ENCODE data around the gene PCDHA11. TPM values are rescaled to one million over a fixed set of nuclear protein-coding genes. Genes with fewer than 3 reads are reported as not detected.

PCDHA11 gene
- total and polyA plus RNA-seq, 10 of the 15 experiments (the other 5 are each of a cell fraction or from before 2014, with no cell fraction given) = 0.06 TPM; not detected in 9

DNA sequence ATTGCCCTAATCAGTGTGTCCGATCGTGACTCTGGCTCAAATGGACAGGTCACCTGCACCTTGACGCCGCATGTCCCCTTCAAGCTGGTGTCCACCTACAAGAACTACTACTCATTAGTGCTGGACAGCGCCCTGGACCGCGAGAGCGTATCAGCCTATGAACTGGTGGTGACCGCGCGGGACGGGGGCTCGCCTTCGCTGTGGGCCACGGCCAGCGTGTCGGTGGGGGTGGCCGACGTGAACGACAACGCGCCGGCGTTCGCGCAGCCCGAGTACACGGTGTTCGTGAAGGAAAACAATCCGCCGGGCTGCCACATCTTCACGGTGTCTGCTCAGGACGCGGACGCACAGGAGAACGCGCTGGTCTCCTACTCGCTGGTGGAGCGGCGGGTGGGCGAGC is 14.6 kb downstream of the PCDHA11 start (continued):
- TF ChIP-seq, protein P1, sequence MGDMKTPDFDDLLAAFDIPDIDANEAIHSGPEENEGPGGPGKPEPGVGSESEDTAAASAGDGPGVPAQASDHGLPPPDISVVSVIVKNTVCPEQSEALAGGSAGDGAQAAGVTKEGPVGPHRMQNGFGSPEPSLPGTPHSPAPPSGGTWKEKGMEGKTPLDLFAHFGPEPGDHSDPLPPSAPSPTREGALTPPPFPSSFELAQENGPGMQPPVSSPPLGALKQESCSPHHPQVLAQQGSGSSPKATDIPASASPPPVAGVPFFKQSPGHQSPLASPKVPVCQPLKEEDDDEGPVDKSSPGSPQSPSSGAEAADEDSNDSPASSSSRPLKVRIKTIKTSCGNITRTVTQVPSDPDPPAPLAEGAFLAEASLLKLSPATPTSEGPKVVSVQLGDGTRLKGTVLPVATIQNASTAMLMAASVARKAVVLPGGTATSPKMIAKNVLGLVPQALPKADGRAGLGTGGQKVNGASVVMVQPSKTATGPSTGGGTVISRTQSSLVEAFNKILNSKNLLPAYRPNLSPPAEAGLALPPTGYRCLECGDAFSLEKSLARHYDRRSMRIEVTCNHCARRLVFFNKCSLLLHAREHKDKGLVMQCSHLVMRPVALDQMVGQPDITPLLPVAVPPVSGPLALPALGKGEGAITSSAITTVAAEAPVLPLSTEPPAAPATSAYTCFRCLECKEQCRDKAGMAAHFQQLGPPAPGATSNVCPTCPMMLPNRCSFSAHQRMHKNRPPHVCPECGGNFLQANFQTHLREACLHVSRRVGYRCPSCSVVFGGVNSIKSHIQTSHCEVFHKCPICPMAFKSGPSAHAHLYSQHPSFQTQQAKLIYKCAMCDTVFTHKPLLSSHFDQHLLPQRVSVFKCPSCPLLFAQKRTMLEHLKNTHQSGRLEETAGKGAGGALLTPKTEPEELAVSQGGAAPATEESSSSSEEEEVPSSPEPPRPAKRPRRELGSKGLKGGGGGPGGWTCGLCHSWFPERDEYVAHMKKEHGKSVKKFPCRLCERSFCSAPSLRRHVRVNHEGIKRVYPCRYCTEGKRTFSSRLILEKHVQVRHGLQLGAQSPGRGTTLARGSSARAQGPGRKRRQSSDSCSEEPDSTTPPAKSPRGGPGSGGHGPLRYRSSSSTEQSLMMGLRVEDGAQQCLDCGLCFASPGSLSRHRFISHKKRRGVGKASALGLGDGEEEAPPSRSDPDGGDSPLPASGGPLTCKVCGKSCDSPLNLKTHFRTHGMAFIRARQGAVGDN (IDR thresholded peaks at IDR 0.05) = no peak
- no peak for TF ChIP-seq JUNB (IDR thresholded peaks at IDR 0.05)
- TF ChIP-seq, protein P2, sequence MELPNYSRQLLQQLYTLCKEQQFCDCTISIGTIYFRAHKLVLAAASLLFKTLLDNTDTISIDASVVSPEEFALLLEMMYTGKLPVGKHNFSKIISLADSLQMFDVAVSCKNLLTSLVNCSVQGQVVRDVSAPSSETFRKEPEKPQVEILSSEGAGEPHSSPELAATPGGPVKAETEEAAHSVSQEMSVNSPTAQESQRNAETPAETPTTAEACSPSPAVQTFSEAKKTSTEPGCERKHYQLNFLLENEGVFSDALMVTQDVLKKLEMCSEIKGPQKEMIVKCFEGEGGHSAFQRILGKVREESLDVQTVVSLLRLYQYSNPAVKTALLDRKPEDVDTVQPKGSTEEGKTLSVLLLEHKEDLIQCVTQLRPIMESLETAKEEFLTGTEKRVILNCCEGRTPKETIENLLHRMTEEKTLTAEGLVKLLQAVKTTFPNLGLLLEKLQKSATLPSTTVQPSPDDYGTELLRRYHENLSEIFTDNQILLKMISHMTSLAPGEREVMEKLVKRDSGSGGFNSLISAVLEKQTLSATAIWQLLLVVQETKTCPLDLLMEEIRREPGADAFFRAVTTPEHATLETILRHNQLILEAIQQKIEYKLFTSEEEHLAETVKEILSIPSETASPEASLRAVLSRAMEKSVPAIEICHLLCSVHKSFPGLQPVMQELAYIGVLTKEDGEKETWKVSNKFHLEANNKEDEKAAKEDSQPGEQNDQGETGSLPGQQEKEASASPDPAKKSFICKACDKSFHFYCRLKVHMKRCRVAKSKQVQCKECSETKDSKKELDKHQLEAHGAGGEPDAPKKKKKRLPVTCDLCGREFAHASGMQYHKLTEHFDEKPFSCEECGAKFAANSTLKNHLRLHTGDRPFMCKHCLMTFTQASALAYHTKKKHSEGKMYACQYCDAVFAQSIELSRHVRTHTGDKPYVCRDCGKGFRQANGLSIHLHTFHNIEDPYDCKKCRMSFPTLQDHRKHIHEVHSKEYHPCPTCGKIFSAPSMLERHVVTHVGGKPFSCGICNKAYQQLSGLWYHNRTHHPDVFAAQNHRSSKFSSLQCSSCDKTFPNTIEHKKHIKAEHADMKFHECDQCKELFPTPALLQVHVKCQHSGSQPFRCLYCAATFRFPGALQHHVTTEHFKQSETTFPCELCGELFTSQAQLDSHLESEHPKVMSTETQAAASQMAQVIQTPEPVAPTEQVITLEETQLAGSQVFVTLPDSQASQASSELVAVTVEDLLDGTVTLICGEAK (IDR thresholded peaks at IDR 0.05; ENCODE audit: borderline replicate concordance) = no peak
- TF ChIP-seq, protein P3, sequence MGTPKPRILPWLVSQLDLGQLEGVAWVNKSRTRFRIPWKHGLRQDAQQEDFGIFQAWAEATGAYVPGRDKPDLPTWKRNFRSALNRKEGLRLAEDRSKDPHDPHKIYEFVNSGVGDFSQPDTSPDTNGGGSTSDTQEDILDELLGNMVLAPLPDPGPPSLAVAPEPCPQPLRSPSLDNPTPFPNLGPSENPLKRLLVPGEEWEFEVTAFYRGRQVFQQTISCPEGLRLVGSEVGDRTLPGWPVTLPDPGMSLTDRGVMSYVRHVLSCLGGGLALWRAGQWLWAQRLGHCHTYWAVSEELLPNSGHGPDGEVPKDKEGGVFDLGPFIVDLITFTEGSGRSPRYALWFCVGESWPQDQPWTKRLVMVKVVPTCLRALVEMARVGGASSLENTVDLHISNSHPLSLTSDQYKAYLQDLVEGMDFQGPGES (IDR thresholded peaks at IDR 0.05) = no peak
- TF ChIP-seq STAT3 (IDR thresholded peaks at IDR 0.05; ENCODE audit: low read depth, low read length) = no peak
- TF ChIP-seq, protein P4, sequence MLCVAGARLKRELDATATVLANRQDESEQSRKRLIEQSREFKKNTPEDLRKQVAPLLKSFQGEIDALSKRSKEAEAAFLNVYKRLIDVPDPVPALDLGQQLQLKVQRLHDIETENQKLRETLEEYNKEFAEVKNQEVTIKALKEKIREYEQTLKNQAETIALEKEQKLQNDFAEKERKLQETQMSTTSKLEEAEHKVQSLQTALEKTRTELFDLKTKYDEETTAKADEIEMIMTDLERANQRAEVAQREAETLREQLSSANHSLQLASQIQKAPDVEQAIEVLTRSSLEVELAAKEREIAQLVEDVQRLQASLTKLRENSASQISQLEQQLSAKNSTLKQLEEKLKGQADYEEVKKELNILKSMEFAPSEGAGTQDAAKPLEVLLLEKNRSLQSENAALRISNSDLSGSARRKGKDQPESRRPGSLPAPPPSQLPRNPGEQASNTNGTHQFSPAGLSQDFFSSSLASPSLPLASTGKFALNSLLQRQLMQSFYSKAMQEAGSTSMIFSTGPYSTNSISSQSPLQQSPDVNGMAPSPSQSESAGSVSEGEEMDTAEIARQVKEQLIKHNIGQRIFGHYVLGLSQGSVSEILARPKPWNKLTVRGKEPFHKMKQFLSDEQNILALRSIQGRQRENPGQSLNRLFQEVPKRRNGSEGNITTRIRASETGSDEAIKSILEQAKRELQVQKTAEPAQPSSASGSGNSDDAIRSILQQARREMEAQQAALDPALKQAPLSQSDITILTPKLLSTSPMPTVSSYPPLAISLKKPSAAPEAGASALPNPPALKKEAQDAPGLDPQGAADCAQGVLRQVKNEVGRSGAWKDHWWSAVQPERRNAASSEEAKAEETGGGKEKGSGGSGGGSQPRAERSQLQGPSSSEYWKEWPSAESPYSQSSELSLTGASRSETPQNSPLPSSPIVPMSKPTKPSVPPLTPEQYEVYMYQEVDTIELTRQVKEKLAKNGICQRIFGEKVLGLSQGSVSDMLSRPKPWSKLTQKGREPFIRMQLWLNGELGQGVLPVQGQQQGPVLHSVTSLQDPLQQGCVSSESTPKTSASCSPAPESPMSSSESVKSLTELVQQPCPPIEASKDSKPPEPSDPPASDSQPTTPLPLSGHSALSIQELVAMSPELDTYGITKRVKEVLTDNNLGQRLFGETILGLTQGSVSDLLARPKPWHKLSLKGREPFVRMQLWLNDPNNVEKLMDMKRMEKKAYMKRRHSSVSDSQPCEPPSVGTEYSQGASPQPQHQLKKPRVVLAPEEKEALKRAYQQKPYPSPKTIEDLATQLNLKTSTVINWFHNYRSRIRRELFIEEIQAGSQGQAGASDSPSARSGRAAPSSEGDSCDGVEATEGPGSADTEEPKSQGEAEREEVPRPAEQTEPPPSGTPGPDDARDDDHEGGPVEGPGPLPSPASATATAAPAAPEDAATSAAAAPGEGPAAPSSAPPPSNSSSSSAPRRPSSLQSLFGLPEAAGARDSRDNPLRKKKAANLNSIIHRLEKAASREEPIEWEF (IDR thresholded peaks at IDR 0.05; ENCODE audit: insufficient replicate concordance, low read depth, low read length) = no peak
- TF ChIP-seq BCL11A (IDR thresholded peaks at IDR 0.05; ENCODE audit: low read depth, low read length) = no peak
- TF ChIP-seq, protein P5, sequence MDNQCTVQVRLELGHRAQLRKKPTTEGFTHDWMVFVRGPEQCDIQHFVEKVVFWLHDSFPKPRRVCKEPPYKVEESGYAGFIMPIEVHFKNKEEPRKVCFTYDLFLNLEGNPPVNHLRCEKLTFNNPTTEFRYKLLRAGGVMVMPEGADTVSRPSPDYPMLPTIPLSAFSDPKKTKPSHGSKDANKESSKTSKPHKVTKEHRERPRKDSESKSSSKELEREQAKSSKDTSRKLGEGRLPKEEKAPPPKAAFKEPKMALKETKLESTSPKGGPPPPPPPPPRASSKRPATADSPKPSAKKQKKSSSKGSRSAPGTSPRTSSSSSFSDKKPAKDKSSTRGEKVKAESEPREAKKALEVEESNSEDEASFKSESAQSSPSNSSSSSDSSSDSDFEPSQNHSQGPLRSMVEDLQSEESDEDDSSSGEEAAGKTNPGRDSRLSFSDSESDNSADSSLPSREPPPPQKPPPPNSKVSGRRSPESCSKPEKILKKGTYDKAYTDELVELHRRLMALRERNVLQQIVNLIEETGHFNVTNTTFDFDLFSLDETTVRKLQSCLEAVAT (IDR thresholded peaks at IDR 0.05) = no peak
- TF ChIP-seq GABPA (IDR thresholded peaks at IDR 0.05; ENCODE audit: low read depth) = no peak
- no peak for TF ChIP-seq RUNX3 (IDR thresholded peaks at IDR 0.05; ENCODE audit: low read length)

Measured in GM12878 (cell line).